HepG2 (cell line): Measurements from ENCODE around the gene MTMR6. TPM values are rescaled to one million over a fixed set of nuclear protein-coding genes. Genes with fewer than 3 reads are reported as not detected.

ENCODE experiments used
- ATAC-seq: fragments of 200-7000 bp; cut with Tn5 transposase; 3 replicates; pipeline ENCODE4 v1.9.1; 2020; ENCODE audit warnings: mild to moderate bottlenecking, moderate library complexity
- BruUV-seq: library from RNA; stranded (reverse); fragments of 400-500 nt; replicated peaks from 2 replicates; lab custom pipeline; 2021; lab: Mats Ljungman, UMichigan
- CTCF ChIA-PET: fragments of 300-600 bp; formaldehyde crosslinking; extraction: SDS; loops from one replicate; lab custom pipeline; 2021; ENCODE audit warnings: low total read pairs, inconsistent platforms, low intra/inter-chr PET ratio; lab: Yijun Ruan, JAX
- POLR2A ChIA-PET: fragments of 350-600 bp; sonication (Branson Sonifier 250); formaldehyde crosslinking; loops from one replicate; lab custom pipeline; 2020; ENCODE audit warnings: antibody characterized with exemption, inconsistent platforms; lab: Yijun Ruan, JAX
- DNase-seq: peaks from one replicate; pipeline ENCODE4 v3.0.0-alpha.2; 2015; ENCODE audit warnings: low spot score
- FAIRE-seq: peaks from 3 replicates; lab custom pipeline; 2011; peaks lifted over from hg19 to GRCh38; lab: Jason Lieb, UNC
- H2AFZ ChIP-seq: one replicate; pipeline ENCODE4 v1.6.1; 2011; ENCODE audit warnings: low read length, inconsistent platforms
- H3K27ac ChIP-seq: fragments of 300-600 bp; 3 replicates; pipeline ENCODE4 v1.8.0; 2011; ENCODE audit warnings: mixed run types, mild to moderate bottlenecking, mixed read lengths, low read length, inconsistent platforms; ENCODE audit not compliant: insufficient read depth; ENCODE audit errors: extremely low read length
- H3K27me3 ChIP-seq, 2 experiments: fragments of 200-600 bp in 1 of 2; 2 replicates in 1 of 2; 3 replicates in 1 of 2; pipeline versions ENCODE4 v1.6.0 to v1.8.0; 2011; ENCODE audit warnings: low read length in 2 of 2, mild to moderate bottlenecking in 2 of 2, moderate library complexity in 2 of 2, inconsistent platforms in 1 of 2; ENCODE audit not compliant: insufficient read depth in 2 of 2, control insufficient read depth in 1 of 2
- H3K36me3 ChIP-seq, 2 experiments: fragments of 200-600 bp in 1 of 2; replicated peaks in 1 of 2; 2 replicates in 1 of 2; 3 replicates in 1 of 2; pipeline versions ENCODE4 v1.5.1 to v1.8.0; 2011; ENCODE audit warnings: low read length in 2 of 2, inconsistent platforms in 1 of 2; ENCODE audit not compliant: insufficient read depth in 2 of 2, control insufficient read depth in 1 of 2
- H3K4me1 ChIP-seq: 2 replicates; pipeline ENCODE4 v1.5.1; 2012; ENCODE audit warnings: low read length, inconsistent platforms; ENCODE audit not compliant: insufficient read depth
- H3K4me2 ChIP-seq: 2 replicates; pipeline ENCODE4 v1.6.0; 2011; ENCODE audit warnings: low read depth, low read length, inconsistent platforms
- H3K4me3 ChIP-seq, 3 experiments: fragments of 200-600 bp in 1 of 3; sonication (generic), shearing (Covaris generic) in 1 of 3; replicated peaks in 1 of 3; 2 replicates each; pipeline ENCODE4 v1.5.1; 2011 to 2016; ENCODE audit warnings: low read length in 3 of 3, inconsistent platforms in 2 of 3, low read depth in 2 of 3, mild to moderate bottlenecking in 2 of 3, control low read depth in 1 of 3, mixed read lengths in 1 of 3; ENCODE audit not compliant: insufficient read depth in 1 of 3
- H3K79me2 ChIP-seq: one replicate; pipeline ENCODE4 v1.6.1; 2011; ENCODE audit warnings: low read length, inconsistent platforms; ENCODE audit not compliant: insufficient read depth
- H3K9ac ChIP-seq: 2 replicates; pipeline ENCODE4 v1.6.0; 2011; ENCODE audit warnings: mild to moderate bottlenecking, low read depth, low read length, inconsistent platforms; ENCODE audit not compliant: insufficient read depth
- H3K9me3 ChIP-seq: 2 replicates; pipeline ENCODE4 v1.5.1; 2012; ENCODE audit warnings: mild to moderate bottlenecking, low read length
- H4K20me1 ChIP-seq: 2 replicates; pipeline ENCODE4 v1.6.0; 2011; ENCODE audit warnings: inconsistent platforms, mild to moderate bottlenecking, low read length, moderate library complexity; ENCODE audit not compliant: insufficient read depth
- GPN1 ChIP-seq: sonication (generic); formaldehyde crosslinking; IDR thresholded peaks from 2 replicates; pipeline ENCODE4 v1.5.1; 2020; ENCODE audit warnings: missing genetic modification reagents, borderline replicate concordance
- HNF4A ChIP-seq: sonication (generic); formaldehyde crosslinking; IDR thresholded peaks from 2 replicates; pipeline ENCODE4 v1.4.0; 2020; ENCODE audit warnings: missing genetic modification reagents
- SUZ12 ChIP-seq: fragments of 150-350 bp; IDR thresholded peaks from 2 replicates; pipeline ENCODE4 v1.6.1; 2014; ENCODE audit warnings: low read depth, low read length
- ZC3H4 ChIP-seq: sonication (generic); formaldehyde crosslinking; IDR thresholded peaks from 2 replicates; pipeline ENCODE4 v1.4.0; 2020; ENCODE audit warnings: missing genetic modification reagents, borderline replicate concordance
- ZKSCAN1 ChIP-seq: fragments of 150-350 bp; IDR thresholded peaks from 2 replicates; pipeline ENCODE4 v1.6.1; 2014; ENCODE audit warnings: low read length
- ZNF136 ChIP-seq: sonication (generic); formaldehyde crosslinking; IDR thresholded peaks from 2 replicates; pipeline ENCODE4 v1.8.1; 2022; ENCODE audit warnings: low read depth, mild to moderate bottlenecking, moderate library complexity, missing genetic modification reagents
- ZNF354B ChIP-seq: sonication (generic); formaldehyde crosslinking; IDR thresholded peaks from 2 replicates; pipeline ENCODE4 v1.8.0; 2022; ENCODE audit warnings: mild to moderate bottlenecking, missing genetic modification reagents
- ZNF556 ChIP-seq: sonication (generic); formaldehyde crosslinking; IDR thresholded peaks from 2 replicates; pipeline ENCODE4 v1.4.0; 2020; ENCODE audit warnings: mild to moderate bottlenecking, missing genetic modification reagents, borderline replicate concordance
- ZNF773 ChIP-seq: sonication (generic); formaldehyde crosslinking; IDR thresholded peaks from 2 replicates; pipeline ENCODE4 v1.4.0; 2020; ENCODE audit warnings: missing genetic modification reagents, borderline replicate concordance
- ZNF792 ChIP-seq: IDR thresholded peaks from 2 replicates; pipeline ENCODE4 v1.6.1; 2016
- WGBS: methylation state at CpG from one replicate; pipeline ENCODE4 v1.1.6; 2017; ENCODE audit warnings: low lambda C conversion rate; 5-methylcytosine and 5-hydroxymethylcytosine counted together
- in situ Hi-C: cut with HindIII; loops from 2 replicates; pipeline ENCODE4 v1.10.0; 2017; ENCODE audit warnings: low pct_unique_long_range_greater_than_20kb; ENCODE audit not compliant: extremely low pct_ligation_motif_present
- intact Hi-C: fragments of 100-400 bp; cut with micrococcal nuclease; formaldehyde crosslinking; loops from one replicate; pipeline ENCODE4 v1.10.0; 2022; ENCODE audit not compliant: unreplicated experiment
- polyA plus RNA-seq, 8 experiments: library from polyadenylated mRNA; depleted of rRNA in 3 of 8; stranded (reverse) in 7 of 8; unstranded in 1 of 8; fragments of >200 nt; fragmentation: Illumina TruSeq in 4 of 8; extraction: Trizol in 4 of 8; gene quantifications; 2 replicates each; pipeline versions ENCODE4 v1.2.1 to v1.2.3, GENCODE V29; 2011 to 2016; ENCODE audit warnings: low read depth in 4 of 8, missing spikeins in 1 of 8, mixed read lengths in 1 of 8; ENCODE audit not compliant: insufficient read depth in 1 of 8
- total RNA-seq, 5 experiments: library from RNA; depleted of rRNA; stranded (reverse); fragments of >200 nt; fragmentation: Illumina TruSeq; extraction: Trizol; gene quantifications; 2 replicates each; pipeline ENCODE4 v1.2.3, GENCODE V29; 2016; ENCODE audit warnings: low read depth in 1 of 5
- TF ChIP-seq, protein P1 (sequence below): IDR thresholded peaks from 2 replicates; pipeline ENCODE4 v1.6.1; 2012; ENCODE audit warnings: inconsistent platforms
- TF ChIP-seq, protein P2 (sequence below): sonication (generic); formaldehyde crosslinking; conservative IDR thresholded peaks from 2 replicates; pipeline ENCODE4 v1.4.0; 2020; ENCODE audit warnings: missing genetic modification reagents

Gene MTMR6
- total and polyA plus RNA-seq, 2 of the 13 experiments (the other 11 are each of a cell fraction or from before 2014, with no cell fraction given), result 3.4 to 7.8 TPM

DNA sequence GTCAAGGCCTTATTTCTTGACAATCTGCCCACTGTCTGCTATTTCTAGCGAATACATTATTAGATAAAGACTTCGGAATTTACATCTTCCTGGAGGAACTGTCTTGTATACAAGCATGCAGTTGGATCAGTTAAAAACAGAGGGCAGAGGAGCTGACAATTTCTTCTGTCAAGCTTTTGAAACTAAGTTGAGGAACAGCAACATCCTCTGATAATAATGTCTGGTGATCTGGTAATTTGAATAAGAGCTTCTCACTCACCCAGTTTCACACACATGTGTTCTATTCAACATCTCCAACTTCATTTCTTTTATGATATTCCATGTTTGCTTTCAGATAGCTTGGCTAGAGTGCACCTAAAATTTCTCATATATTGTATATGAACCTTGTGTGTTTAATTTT, 50.2 kb downstream of the MTMR6 start:
- ATAC-seq (no peak), FAIRE-seq (no peak)
- Histone ChIP-seq H3K4me3 (no peak overlapping the region), H3K4me1 (no peaks in the 10 kb centered on the region), H3K9ac (no peak overlapping the region), H3K36me3 (no peaks in the 10 kb centered on the region), H3K79me2 (no peaks in the 10 kb centered on the region), H3K27ac (no peak overlapping the region), H4K20me1 (no peaks in the 10 kb centered on the region)
- intact Hi-C loops (no loop called here), in situ Hi-C loops (no loop called here)
- no TSS peak for BruUV-seq
- CTCF ChIA-PET, result no interaction called here
- no peak for TF ChIP-seq SUZ12
- TF ChIP-seq ZC3H4 (CRISPR knock-in tag), result no peak
- TF ChIP-seq ZNF792 (CRISPR knock-in tag), result no peak
- no peak for TF ChIP-seq ZNF773 (CRISPR knock-in tag)
- TF ChIP-seq ZNF556 (CRISPR knock-in tag), result no peak
- no peak for TF ChIP-seq ZKSCAN1
- no peak for TF ChIP-seq GPN1 (CRISPR knock-in tag)
- no peak for TF ChIP-seq ZNF136
- TF ChIP-seq, protein P1, sequence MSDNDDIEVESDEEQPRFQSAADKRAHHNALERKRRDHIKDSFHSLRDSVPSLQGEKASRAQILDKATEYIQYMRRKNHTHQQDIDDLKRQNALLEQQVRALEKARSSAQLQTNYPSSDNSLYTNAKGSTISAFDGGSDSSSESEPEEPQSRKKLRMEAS, result no peak
- TF ChIP-seq, all 625 proteins: peak for 0
- no peak for DNase-seq
- H3K27me3 ChIP-seq, result no peaks in the 10 kb centered on the region; a peak in 1 of 5 replicates
- H3K9me3 ChIP-seq, result no peaks in the 10 kb centered on the region
- WGBS, result 16% methylated on average over 2 of the region's 2 CpGs
- H3K4me2 ChIP-seq, result no peak overlapping the region
- H2AFZ ChIP-seq, result no peak overlapping the region
- POLR2A ChIA-PET, result no interaction called here

DNA sequence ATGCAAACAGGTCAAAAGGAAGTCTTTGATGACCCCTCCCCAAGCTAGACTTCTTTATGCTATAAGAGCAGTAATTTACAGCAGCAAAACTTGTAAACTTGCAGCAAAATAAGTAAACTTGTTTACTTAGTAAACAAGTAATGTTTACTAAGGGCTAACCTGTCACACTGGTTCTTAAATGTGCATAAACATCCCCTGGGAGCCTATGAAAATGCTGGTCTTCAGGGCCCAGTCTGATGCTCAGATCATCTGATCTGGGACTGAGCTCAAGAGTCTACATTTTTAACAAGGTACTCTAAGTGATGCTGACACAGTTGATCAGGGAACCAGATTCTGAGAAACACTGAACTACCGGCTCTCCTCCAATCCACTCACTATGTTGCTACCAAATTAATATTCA, 53.4 kb downstream of the MTMR6 start:
- FAIRE-seq (no peak), DNase-seq (no peak), ATAC-seq (no peak)
- Histone ChIP-seq H3K36me3 (no peaks in the 10 kb centered on the region), H3K79me2 (no peaks in the 10 kb centered on the region), H2AFZ (no peak overlapping the region), H3K9me3 (no peaks in the 10 kb centered on the region), H4K20me1 (no peaks in the 10 kb centered on the region), H3K27ac (no peak overlapping the region), H3K27me3 (peaks cover 0 to 12% of the 10 kb centered on the region in 2 experiments; a peak in 3 of 5 replicates), H3K9ac (no peak overlapping the region), H3K4me2 (no peak overlapping the region), H3K4me3 (no peak overlapping the region), H3K4me1 (no peaks in the 10 kb centered on the region)
- BruUV-seq, result no TSS peak
- TF ChIP-seq ZNF354B (CRISPR knock-in tag), result no peak
- no peak for TF ChIP-seq HNF4A
- TF ChIP-seq, protein P2, sequence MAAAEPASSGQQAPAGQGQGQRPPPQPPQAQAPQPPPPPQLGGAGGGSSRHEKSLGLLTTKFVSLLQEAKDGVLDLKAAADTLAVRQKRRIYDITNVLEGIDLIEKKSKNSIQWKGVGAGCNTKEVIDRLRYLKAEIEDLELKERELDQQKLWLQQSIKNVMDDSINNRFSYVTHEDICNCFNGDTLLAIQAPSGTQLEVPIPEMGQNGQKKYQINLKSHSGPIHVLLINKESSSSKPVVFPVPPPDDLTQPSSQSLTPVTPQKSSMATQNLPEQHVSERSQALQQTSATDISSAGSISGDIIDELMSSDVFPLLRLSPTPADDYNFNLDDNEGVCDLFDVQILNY, result no peak
- WGBS, result 20% methylated on average over 1 of the region's 1 CpG
- POLR2A ChIA-PET, result no interaction called here
- intact Hi-C loops, result loop anchor here (5.0 kb wide), 1 partner anchor 53 kb away; the partner anchor contains the start of gene MTMR6
- in situ Hi-C loops, result no loop called here
- CTCF ChIA-PET, result interaction anchor here (1.8 kb wide), 1 partner anchor 142 kb away, joined by 6 read pairs; no protein-coding TSS in a partner anchor
